HG02610 (cell line): ENCODE data around the gene SOWAHA.

Experiments used
- ATAC-seq: cut with Tn5 transposase; IDR thresholded peaks from one replicate; pipeline ENCODE4 v1.9.1; 2021; ENCODE audit warnings: mild to moderate bottlenecking, moderate library complexity; ENCODE audit not compliant: unreplicated experiment

SOWAHA gene

GRCh38 chr5:132812781-132813598, at the start of gene SOWAHA:
TSS of gene SOWAHA (plus strand) at chr5:132813302. CDS start at chr5:132813622, 320 bp downstream.
- no peak for ATAC-seq

DNA sequence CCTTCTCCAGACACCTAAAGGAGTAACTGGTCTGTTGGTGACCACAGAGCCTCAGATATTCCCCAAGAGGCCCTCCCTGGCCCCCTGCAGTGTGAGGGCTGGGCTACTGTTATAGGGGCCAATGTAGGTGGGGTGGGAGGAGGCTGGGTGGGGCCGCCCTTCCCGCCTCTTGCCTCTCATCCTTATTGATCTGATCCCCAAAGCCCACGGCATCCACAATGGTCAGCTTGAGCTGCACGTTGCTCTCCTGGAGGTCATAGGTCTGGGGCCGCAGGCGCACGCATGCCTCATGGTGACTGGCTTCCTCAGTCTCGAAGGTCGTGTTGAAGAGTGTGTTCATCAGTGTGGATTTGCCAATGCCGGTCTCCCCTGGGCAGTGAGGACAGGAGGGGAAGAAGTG, 49.1 kb upstream of the SOWAHA start:
- no peak for ATAC-seq

DNA sequence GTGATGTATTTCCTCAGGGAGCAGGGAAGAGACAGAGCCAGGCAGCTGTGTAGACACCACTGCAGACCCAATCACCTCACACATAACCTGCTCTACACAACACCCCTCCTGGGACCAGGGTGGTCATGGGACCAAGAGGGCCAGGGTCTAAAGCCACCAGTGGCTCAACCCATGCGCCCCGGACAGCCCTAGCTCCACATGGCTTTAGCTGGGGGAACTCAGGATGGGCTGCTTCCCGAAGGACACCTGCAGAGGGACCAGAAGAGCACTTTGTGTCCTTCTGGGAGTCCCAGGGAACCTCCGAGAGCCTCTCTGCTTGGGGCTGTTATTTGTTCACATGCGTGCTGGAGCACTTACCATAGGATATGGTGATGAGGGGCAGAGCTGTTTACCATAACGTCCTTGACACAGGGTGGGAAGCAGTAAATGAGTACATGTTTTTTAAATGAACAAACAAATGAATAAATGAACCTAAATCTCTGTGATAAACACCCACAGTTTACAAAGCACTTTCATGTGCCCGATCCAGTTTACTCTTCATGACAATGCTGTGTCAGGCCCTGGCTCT, 48.3 kb upstream of the SOWAHA start:
- ATAC-seq: no peak

DNA sequence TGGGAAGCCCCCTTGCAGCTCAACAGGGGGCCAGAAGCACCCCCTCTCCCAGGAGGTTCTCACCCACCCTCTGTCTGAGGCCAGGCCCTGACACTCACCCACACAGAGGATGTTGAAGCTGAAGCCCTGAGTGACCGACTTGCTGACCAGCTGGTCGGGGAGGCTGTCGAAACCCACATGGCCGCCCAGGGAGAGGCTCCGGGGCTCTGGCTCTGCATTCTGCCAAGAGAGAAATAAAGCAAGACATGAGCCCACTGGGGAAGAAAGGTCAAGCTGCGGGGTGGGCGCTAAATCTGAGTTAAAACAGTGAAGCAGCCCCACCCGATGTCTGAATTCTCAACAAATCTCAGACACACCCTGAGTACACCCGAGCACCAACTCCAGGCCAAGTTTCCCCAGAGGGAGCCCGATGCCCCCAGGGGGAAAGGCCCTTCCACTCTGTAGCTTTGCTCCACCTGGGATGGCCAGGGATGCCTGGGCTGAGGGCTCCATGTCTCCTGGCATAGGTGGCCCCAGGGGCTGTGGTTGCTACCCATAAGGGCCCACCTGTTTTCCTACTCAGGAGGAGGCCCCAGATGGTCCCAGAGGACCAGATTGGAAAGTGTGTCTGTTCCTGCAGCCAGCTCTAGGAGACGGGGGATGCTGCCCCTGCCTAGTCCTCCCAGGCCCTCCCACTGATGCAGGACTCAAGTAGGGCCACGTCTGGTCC, 47.6 kb upstream of the SOWAHA start:
- no peak for ATAC-seq

DNA sequence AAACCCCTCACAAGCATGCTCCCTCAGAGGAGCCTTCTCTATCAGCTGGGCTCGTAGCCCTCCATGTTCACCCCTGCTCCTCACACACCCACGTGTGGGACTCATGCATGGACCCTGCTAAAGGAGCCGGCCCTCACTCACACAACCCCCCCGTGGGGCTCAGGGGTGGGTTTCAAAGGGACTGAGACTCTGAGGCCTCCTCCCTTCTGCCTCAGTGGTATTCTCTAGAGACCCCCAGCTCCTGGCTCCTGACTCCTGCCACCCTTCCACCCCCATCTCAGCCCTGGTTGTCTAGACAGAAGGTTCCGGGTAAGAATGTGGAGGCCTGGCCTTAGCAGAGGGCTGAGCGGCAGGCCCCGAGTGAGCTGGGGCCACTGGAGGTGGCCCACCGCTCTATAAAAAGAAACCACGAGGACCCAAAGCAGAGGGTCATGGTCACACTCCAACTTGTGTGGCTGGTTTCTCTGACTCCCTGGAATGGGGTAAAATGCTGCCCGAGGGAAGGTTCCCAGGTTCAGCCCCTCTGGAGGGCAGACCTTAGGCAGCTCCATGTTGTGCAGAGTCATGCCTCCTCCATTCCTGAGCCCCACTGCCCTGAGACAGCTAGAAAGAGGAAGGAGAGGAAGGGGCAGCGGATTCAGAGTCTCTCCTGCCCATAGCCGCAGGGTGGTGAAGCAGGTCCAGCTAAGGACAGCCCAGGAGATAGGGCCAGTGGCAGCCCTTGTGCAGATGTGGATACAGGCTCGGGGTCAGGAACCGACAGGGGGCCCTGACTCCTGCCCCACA, 46.9 kb upstream of the SOWAHA start:
- ATAC-seq: no peak

GRCh38 chr5:132766806-132767055, 46.4 kb upstream of the SOWAHA start:
- no peak for ATAC-seq

DNA sequence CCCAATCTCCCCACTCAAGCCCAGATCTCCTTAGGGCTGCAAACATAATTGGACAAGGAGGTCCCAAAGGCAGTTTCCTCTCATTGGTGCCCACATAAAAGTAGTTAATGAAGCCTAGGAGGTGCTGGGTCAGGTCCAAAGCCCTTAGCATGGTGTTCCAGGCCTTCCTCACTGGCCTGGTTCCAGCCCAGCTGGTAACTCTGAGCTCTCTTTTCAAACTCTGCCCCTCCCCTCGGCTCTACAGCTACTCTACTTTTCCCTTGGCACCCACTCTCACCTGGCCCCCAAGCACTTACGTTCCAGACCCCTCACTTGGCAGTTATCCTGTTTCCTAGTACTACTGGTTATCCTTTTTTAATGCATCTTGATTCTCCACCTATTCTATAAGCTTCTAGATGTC, 46.0 kb upstream of the SOWAHA start:
- ATAC-seq: no peak

DNA sequence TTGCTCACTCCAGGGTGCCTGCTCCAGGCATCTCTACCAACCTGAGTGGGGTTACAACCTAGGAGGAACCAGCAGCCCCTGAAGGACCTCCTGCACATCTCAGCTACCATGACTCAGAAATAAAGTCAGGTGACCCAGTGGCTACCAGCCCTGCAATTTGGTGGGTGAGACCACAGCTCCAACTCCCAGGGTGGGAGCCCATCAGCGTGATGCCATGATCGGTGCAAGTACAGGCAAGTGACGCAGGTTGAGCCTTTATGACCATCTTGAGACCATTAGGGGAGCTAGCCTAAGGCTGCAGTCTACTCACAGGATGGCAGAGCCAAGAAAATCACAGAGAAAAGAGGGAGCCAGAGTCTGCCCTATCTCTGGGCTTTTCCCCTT, 44.6 kb upstream of the SOWAHA start:
- no peak for ATAC-seq

DNA sequence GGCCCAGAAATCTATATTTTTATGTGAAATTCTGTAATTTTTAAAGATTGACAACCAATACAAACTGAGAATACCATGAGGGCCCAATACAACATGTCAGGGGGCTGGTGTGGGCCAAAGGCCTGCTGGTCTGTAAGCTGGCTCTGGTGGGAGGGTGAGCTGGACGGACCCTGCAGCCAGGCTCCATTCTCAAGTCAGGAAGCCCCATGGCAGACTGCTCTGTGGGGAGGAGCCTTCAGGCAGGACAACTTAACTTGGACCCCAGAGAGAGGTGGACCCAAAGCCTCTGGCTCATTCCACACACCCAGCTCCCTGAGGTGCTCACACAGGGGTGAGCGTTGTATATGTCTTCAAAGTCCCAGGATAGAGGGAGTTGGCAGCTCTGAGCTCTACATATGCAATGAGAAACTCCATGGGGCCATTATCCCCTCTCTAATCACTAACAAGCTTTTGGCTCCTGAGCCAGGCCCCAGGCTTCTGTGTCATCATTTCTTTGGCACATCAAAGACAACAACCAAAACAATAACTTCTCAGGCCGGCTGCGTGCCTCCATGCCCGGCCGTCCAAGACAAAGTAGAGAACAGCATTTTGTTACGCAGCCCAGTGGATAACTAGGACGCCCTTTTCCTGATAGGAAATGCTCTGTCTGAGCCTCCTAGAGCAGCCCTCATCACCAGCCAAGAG, 42.5 kb upstream of the SOWAHA start:
- ATAC-seq: no peak

DNA sequence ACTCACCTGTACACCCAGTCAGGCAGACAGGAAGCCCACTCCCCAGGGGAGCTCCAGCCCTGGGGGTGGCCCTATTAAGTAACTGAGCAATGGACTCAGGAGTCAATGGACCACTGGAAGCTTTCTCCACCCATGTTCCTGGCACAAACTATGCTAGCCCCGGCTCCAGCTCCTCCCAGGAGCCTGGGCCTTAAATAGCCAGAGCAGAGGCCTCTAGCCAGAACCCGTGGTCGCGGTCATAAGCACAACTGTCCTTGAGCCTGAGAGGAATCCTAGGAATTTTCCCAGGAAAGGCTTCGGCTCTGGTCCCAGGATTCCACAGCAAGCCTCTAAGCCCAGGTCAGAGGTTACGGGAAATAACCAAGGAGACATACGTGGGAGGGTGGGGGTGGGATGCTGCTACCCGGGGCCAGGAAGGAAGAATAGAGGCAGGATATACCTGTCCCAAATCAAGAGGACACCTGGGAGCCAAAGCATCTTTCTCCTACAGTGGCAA, 41.6 kb upstream of the SOWAHA start:
- no peak for ATAC-seq

DNA sequence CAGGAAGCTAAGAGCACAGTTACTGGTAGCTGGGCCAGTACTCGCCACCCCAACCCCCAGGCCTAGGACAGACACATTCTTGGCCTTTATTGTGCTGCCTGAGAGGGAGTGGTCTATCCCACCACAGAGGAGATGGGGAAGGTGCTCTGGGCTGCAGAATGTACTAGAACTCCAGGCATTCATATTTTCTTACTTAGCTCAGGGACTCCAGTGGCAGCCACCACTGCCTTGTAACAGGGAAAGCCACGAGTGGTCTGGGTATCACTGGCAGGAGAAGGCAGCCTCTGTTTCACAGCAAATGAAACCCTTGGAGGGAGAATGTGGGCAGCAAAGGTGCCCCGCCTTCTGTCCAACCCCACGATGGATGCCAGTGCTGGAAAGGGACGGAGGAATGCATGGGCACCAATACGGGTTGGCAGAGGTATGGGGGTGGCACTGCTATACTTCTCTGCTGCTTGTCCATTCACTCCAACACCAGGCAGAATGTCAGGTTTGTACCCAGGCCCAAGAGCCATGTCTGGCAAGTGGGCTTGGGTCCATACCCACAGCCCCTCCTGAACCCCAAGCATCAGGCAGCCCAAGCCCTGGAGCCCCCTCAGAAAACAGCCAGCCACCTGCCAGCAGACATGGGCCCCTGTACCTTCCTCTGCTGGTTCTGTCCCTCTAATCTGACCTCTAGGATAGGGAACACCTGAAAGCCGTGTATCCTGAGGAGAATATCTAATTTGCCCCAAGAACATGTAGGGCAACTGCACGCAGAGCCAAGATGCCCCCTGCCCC, 40.6 kb upstream of the SOWAHA start:
- ATAC-seq: no peak

- ATAC-seq: no peak
These were observed 40.0 kb upstream of the SOWAHA start for GRCh38 chr5:132773114-132773513.

GRCh38 chr5:132773601-132774355, 39.3 kb upstream of the SOWAHA start:
- ATAC-seq: no peak

- ATAC-seq: no peak
These were observed 38.7 kb upstream of the SOWAHA start for GRCh38 chr5:132774406-132774805.

DNA sequence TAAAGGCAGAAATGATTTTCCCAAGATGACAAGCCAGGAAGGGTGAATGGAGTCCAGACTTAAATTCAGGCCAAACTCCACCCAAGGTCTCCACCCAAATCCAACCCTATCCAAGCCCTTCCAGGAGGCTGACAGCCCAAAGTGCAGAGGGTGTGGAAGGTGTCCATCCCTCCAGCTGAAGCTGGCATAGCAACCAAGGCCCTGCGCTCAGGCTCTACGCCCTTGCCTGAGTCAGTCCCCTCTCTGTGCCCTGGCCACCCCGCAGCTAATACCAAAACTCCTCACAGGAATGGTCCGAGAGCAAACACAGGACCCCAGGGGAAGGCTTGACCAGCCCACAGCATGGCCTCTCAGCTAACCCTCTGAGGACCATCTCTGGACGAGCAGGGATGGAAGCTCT, 38.2 kb upstream of the SOWAHA start:
- no peak for ATAC-seq

- no peak for ATAC-seq
These were observed 37.6 kb upstream of the SOWAHA start for GRCh38 chr5:132775476-132775961.

DNA sequence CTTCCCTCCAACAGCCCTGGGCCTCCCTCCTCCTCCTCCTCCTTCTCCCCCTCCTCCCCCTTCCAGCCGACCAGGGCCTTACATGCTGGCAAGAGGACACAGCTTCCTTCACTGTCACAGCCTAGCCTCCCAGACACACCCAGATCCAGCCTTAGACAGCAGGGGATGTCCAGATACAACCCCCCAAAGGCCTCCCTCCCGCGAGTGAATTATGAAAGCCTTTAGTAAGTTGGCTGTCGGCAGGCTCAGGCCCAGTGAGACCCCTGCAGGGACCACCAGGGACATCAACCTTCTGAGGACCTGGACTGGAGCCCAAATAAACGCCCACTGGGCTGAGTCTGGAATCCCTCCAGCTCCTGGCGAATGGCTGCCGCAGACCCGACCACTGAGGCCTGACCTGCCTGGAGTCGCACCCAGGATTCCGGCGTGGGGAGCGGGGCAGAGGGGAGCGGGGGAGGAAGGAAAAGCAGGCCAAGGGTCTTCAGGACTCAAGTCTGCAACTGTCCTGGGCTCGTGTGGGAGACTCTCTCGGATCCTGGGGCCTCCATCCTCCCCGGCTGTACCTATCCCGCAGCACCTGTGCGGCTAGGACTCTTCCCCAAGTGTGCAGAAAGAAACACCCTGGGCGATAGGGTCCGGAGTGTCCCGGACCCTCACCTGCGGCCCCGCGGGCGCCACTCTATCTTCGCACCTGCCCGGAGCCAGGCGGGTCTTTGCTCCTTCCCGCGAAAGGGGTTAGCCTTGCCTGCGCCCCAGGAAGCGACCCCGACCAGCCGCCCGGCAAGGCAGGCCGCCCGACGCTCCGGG, 36.8 kb upstream of the SOWAHA start:
- no peak for ATAC-seq

GRCh38 chr5:132776938-132777208, 36.2 kb upstream of the SOWAHA start:
- no peak for ATAC-seq
